Suprapubic skin (tissue), 3 donors: ENCODE data around the gene IGF2BP2.

ENCODE experiments used
- EP300 ChIP-seq: sonication (generic); formaldehyde crosslinking; IDR thresholded peaks from one replicate; pipeline ENCODE4 v1.6.1; 2017; ENCODE audit warnings: antibody characterized with exemption
- POLR2A ChIP-seq, 2 donors: fragments of 450-650 bp; IDR thresholded peaks; one replicate each; pipeline ENCODE4 v1.6.1; 2017; ENCODE audit warnings: antibody characterized with exemption in 2 of 2, mild to moderate bottlenecking in 2 of 2, moderate library complexity in 2 of 2
- TF ChIP-seq, protein P1 (sequence below), 2 donors: fragments of 200-600 bp in 1 of 2; fragments of 450-650 bp in 1 of 2; sonication (generic) in 1 of 2; IDR thresholded peaks; one replicate each; pipeline ENCODE4 v1.5.1; 2016 to 2019; ENCODE audit warnings: antibody characterized with exemption in 2 of 2, mild to moderate bottlenecking in 1 of 2, moderate library complexity in 1 of 2

DNA sequence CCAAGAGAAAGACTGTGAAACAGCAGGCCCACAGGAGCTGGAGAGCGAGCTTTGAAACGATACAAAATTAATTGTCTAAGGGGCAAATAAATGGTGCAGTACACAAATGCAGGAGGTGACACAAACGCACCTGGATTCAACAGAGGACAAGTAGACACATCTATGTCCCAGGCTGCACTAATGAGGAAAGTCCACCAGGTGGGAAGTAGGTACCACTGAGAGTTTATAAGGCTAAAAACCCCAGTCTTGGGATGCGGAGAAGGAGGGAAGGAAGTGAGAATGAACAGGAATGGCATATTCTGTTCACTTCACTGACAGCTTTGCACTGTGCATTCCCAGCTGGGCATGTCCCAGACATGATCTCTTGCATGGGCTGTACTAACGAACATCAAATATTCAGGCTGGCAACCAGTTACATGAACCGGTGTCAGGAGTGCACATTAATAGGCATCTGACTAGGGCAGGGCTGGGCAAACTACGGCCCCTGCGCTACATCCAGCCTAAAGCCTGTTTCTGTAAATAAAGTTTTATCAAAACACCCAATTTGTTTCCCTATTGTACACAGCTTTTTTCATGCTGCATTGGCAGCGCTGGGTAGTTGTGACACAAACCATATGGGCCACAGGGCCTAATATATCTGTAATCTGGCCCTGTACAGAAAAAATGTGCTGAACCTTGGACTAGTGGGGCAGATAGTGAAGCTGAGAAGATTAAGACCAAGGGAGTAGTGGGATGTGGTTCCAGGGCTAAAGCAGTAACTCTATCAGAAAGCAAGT lies 107.0 kb downstream of the IGF2BP2 start:
- TF ChIP-seq, protein P1, sequence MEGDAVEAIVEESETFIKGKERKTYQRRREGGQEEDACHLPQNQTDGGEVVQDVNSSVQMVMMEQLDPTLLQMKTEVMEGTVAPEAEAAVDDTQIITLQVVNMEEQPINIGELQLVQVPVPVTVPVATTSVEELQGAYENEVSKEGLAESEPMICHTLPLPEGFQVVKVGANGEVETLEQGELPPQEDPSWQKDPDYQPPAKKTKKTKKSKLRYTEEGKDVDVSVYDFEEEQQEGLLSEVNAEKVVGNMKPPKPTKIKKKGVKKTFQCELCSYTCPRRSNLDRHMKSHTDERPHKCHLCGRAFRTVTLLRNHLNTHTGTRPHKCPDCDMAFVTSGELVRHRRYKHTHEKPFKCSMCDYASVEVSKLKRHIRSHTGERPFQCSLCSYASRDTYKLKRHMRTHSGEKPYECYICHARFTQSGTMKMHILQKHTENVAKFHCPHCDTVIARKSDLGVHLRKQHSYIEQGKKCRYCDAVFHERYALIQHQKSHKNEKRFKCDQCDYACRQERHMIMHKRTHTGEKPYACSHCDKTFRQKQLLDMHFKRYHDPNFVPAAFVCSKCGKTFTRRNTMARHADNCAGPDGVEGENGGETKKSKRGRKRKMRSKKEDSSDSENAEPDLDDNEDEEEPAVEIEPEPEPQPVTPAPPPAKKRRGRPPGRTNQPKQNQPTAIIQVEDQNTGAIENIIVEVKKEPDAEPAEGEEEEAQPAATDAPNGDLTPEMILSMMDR (IDR thresholded peaks at IDR 0.05): no peak
- TF ChIP-seq POLR2A (IDR thresholded peaks at IDR 0.05) (no peak), EP300 (no peak)
